ENCODE results near the gene NLRP14.
A peak's percentile ranks its signal among the peaks of the same experiment; 100 is the strongest.

The NLRP14 gene

GRCh38 chr11:7056828-7057513 lies 36.7 kb downstream of the NLRP14 start:
- no peak for DNase-seq (ENCODE audit: low spot score)

GRCh38 chr11:7057641-7058040 lies 37.4 kb downstream of the NLRP14 start:
- DNase-seq (ENCODE audit: low spot score) = no peak

- no peak for DNase-seq (ENCODE audit: low spot score)
Measured at GRCh38 chr11:7060868-7061267, 40.6 kb downstream of the NLRP14 start.

GRCh38 chr11:7062534-7062933 lies 42.3 kb downstream of the NLRP14 start:
- DNase-seq (ENCODE audit: low spot score) = no peak

- DNase-seq (ENCODE audit: low spot score) = no peak
Measured at GRCh38 chr11:7072401-7073028, 52.2 kb downstream of the NLRP14 start.

GRCh38 chr11:7077101-7077500 lies 56.8 kb downstream of the NLRP14 start:
- peak; percentile 20 for DNase-seq (ENCODE audit: low spot score)

GRCh38 chr11:7079545-7080135 lies 59.4 kb downstream of the NLRP14 start:
- no peak for DNase-seq (ENCODE audit: low spot score)

- no peak for DNase-seq (ENCODE audit: low spot score)
Measured at GRCh38 chr11:7080900-7081299, 60.6 kb downstream of the NLRP14 start.

- DNase-seq (ENCODE audit: low spot score) = no peak
Measured at GRCh38 chr11:7081441-7081840, 61.2 kb downstream of the NLRP14 start.

- no peak for DNase-seq (ENCODE audit: low spot score)
Measured at GRCh38 chr11:7088921-7089320, 68.6 kb downstream of the NLRP14 start, which contains the start of gene RBMXL2. Gene RBMXL2 (plus strand): TSS chr11:7088998. CDS start chr11:7089121, 123 bp downstream.

- DNase-seq (ENCODE audit: low spot score) = no peak
Measured at GRCh38 chr11:7089328-7090251, 69.3 kb downstream of the NLRP14 start.

GRCh38 chr11:7098235-7098832 lies 78.1 kb downstream of the NLRP14 start:
- peak; percentile 64 for DNase-seq (ENCODE audit: low spot score)

- no peak for DNase-seq (ENCODE audit: low spot score)
Measured at GRCh38 chr11:7115780-7116179, 95.5 kb downstream of the NLRP14 start.

- DNase-seq (ENCODE audit: low spot score) = no peak
Measured at GRCh38 chr11:7116370-7116769, 96.1 kb downstream of the NLRP14 start.

Data from HuH-7 (cell line).